Lower leg skin (tissue), 4 donors: ENCODE data around the gene GPR161. TPM values are rescaled to one million over a fixed set of nuclear protein-coding genes. Genes with fewer than 3 reads are reported as not detected.

Source experiments
- DNase-seq, 2 donors: peaks; one replicate each; pipeline ENCODE4 v3.0.0-alpha.2; 2019; ENCODE audit warnings: low spot score in 2 of 2
- H3K4me3 ChIP-seq: fragments of 200-600 bp; sonication (generic); 2 replicates; pipeline ENCODE4 v1.5.1; 2017; ENCODE audit warnings: mild to moderate bottlenecking, low read depth; ENCODE audit not compliant: poor library complexity, severe bottlenecking
- CTCF ChIP-seq, 3 donors: fragments of 450-650 bp; IDR thresholded peaks; one replicate each; pipeline ENCODE4 v1.5.1; 2016; ENCODE audit warnings: antibody characterized with exemption in 3 of 3, mild to moderate bottlenecking in 3 of 3, moderate library complexity in 2 of 3
- POLR2A ChIP-seq, 2 donors: fragments of 450-650 bp; IDR thresholded peaks; one replicate each; pipeline ENCODE4 v1.6.1; 2016 to 2017; ENCODE audit warnings: antibody characterized with exemption in 2 of 2, mild to moderate bottlenecking in 1 of 2, moderate library complexity in 1 of 2
- WGBS, 2 donors: methylation state at CpG; one replicate each; pipeline ENCODE4 v1.1.5; 2018; 5-methylcytosine and 5-hydroxymethylcytosine counted together
- intact Hi-C: fragments of 100-400 bp; cut with DNase I; formaldehyde crosslinking; loops from one replicate; pipeline ENCODE4 v1.15.0; 2023; ENCODE audit warnings: low total_unique reads
- total RNA-seq, 4 donors: library from RNA; depleted of rRNA; stranded (reverse); fragments of >200 nt; gene quantifications; one replicate each; pipeline ENCODE4 v1.1.0, GENCODE V29; 2016

GPR161 gene
- total RNA-seq, 4 donors from 2014 or later: 0.97 to 5.9 (median 1.6) TPM

- 80 to 88% methylated on average over 2 of the region's 2 CpGs for WGBS, 2 donors
- H3K4me3 ChIP-seq: no peak overlapping the region
- intact Hi-C loops: no loop called here
- no peak for TF ChIP-seq CTCF (IDR thresholded peaks at IDR 0.05)
- TF ChIP-seq POLR2A (IDR thresholded peaks at IDR 0.05): no peak
- DNase-seq: no peak
Observed at GRCh38 chr1:168053681-168054080, 83.0 kb downstream of the GPR161 start.

DNA sequence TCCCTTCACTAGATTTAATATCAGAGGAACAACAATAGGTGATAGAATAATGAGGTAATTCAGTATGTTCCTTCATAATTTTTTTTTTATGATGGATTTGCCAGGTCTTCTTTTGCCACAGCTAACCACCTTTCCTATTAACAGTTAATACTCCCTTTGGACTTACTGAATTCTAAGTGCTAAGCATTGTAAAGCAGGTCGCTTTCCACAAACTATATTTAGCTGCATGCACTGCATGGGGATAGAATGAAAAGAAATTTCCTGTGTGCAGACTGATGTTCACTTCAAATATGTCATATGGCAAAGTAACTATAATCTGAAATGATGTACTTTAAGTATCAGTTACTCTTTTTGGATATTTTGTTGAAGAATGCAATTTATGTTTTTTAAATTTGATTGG, 85.8 kb downstream of the GPR161 start:
- WGBS, 2 donors: 84 to 92% methylated on average over 1 of the region's 1 CpG
- DNase-seq: no peak
- intact Hi-C loops: no loop called here
- TF ChIP-seq CTCF (IDR thresholded peaks at IDR 0.05) (no peak), POLR2A (IDR thresholded peaks at IDR 0.05) (no peak)
- no peak overlapping the region for H3K4me3 ChIP-seq

DNA sequence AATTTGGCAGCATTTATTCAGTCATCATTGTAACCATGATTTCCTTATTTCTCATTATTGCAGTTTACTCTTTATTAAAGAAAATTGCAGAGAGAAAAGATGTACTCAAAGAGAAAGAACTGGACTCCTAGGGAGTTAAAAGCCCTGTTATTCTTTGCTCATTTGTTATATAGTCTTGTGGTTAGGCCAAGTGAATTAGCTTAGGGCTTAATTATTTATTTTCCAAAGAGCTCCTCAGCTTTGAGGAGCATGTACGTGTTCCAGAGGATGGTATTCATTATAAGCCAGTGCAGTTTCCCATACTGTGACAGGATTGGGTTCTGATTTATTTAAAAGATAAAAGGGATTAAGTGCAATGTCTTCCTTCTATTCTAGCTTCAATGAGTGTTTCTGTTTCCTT, 86.4 kb downstream of the GPR161 start:
- WGBS, 2 donors: 71 to 72% methylated on average over 1 of the region's 1 CpG
- no peak for DNase-seq
- TF ChIP-seq CTCF (IDR thresholded peaks at IDR 0.05) (no peak), POLR2A (IDR thresholded peaks at IDR 0.05) (no peak)
- no peak overlapping the region for H3K4me3 ChIP-seq
- intact Hi-C loops: no loop called here

DNA sequence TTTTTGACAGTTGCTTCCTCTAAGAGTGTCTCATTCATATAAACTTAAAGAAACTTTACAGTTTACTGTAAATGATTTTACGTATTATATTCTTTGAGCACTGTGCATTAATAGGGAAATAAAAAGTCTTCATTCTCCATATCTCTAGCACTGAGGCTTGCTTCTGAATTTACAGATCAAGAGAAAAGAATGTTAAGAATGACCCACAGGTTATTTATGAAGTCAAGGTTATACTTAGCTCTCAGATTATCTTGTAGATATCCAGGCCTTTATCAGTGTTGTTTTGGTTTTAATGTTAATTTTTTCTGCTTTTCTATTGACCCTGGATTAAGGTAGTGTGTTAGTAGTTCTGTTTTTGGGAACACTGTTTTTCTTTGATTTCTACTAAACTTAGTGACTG, 91.4 kb downstream of the GPR161 start:
- intact Hi-C loops: no loop called here
- 92 to 96% methylated on average over 1 of the region's 1 CpG for WGBS, 2 donors
- TF ChIP-seq POLR2A (IDR thresholded peaks at IDR 0.05) (no peak), CTCF (IDR thresholded peaks at IDR 0.05) (no peak)
- no peak overlapping the region for H3K4me3 ChIP-seq
- DNase-seq: no peak

GRCh38 chr1:168042362-168042761, 94.4 kb downstream of the GPR161 start:
- 97 to 98% methylated on average over 2 of the region's 2 CpGs for WGBS, 2 donors
- no peak for DNase-seq
- no peak overlapping the region for H3K4me3 ChIP-seq
- intact Hi-C loops: no loop called here
- TF ChIP-seq CTCF (IDR thresholded peaks at IDR 0.05): no peak
- TF ChIP-seq POLR2A (IDR thresholded peaks at IDR 0.05): no peak

- H3K4me3 ChIP-seq: no peak overlapping the region
- DNase-seq: no peak
- 92 to 94% methylated on average over 5 of the region's 5 CpGs for WGBS, 2 donors
- intact Hi-C loops: no loop called here
- TF ChIP-seq POLR2A (IDR thresholded peaks at IDR 0.05) (no peak), CTCF (IDR thresholded peaks at IDR 0.05) (no peak)
Observed at GRCh38 chr1:168035345-168035744, 101.4 kb downstream of the GPR161 start.
